Daoy (cell line): ENCODE results near the gene CACNG4. TPM values are rescaled to one million over a fixed set of nuclear protein-coding genes. Genes with fewer than 3 reads are reported as not detected.

ENCODE experiments used
- DNase-seq: peaks from one replicate; pipeline ENCODE4 v3.0.0-alpha.2; 2015; ENCODE audit warnings: low read depth
- total RNA-seq: library from RNA; depleted of rRNA; stranded (reverse); fragments of >200 nt; shearing (Covaris generic); gene quantifications from 2 replicates; pipeline ENCODE4 v1.2.3, GENCODE V29; 2014

Gene CACNG4
- total RNA-seq, 1 experiment from 2014 or later = 0.63 TPM

DNA sequence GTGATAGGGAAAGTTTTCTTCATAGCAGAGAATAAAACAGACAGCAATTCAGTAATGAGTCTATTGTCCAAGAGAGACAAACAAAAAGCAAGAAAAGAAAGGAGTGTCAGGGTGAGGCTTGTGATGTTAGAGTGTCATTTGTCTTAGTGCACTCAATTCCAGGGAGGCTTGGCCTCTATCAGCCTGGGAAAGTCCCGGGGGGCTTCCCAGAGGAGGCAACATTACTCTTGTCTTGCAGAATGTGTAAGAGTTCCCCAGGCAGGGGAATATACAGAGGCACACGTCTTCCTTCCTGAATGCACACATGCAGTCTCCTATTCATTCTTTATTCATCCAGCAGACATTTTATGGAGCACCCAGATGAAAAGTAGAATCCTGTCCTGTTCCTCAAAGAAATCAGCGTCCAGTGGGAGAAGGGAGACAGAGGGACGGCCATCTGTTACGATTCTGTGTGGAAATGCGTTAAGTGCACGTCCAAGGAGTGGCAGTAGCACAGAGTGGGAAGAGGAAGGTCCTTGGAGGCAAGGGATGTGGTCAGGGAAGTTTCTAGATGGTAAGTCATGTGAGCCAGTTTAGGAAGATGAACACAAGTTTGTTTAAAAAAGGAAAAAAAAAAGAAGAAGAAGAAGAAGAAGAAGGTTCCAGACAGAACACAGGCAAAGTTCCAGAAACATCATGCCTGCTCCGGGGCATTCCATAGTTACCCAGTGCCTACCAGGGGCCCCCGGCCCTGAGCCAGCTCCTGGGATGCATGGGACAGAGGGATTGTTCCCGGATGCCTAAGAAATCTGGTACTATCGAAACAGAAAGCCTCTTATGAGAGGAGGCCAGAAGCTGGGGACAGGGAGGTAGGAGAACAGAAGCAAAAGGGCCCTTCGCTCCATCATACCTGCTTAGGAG is 21.1 kb downstream of the CACNG4 start:
- no peak for DNase-seq

DNA sequence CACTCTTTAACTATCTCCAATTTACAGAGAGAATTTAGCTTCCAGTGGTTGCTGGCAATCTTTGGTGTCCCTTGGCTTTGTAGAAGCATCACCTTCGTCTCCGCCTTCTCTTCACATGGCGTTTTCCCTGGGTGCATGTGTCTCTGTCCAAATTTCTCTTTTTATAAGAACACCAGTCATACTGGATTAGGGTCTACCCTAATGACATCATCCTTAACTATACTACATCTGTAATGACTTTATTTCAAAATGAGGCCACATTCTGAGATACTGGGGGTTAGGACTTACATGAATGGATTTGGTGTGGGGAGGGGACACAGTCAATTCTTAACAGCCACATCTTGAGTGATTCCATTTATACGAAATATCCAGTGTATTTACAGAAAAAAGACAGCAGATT is 22.2 kb downstream of the CACNG4 start:
- no peak for DNase-seq

DNA sequence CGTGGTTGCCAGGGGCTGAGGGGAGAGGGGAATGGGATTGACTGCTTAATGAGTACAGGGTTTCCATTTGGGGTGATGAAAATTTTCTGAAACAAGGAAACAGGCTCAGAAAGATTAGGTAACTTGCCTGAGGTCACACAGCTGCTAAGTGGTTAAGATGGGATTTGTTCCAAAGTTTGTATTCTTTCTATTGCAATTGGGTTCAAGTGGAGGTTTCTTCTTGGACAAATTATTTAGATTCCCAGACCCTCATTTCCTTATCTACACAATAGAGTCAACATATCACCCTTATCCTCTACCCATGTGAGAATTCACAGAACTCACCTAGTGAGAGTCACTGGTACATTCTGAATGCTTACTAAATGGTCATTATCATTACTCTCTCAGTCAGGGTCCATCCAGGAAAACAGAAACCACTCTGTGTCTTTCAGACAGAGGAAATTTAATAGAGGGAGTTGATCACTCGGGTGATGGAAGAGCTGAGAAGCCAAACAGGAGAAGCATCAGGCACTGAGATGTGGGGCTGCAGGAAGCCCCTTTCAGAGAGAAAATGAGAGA is 22.6 kb downstream of the CACNG4 start:
- DNase-seq = no peak

DNA sequence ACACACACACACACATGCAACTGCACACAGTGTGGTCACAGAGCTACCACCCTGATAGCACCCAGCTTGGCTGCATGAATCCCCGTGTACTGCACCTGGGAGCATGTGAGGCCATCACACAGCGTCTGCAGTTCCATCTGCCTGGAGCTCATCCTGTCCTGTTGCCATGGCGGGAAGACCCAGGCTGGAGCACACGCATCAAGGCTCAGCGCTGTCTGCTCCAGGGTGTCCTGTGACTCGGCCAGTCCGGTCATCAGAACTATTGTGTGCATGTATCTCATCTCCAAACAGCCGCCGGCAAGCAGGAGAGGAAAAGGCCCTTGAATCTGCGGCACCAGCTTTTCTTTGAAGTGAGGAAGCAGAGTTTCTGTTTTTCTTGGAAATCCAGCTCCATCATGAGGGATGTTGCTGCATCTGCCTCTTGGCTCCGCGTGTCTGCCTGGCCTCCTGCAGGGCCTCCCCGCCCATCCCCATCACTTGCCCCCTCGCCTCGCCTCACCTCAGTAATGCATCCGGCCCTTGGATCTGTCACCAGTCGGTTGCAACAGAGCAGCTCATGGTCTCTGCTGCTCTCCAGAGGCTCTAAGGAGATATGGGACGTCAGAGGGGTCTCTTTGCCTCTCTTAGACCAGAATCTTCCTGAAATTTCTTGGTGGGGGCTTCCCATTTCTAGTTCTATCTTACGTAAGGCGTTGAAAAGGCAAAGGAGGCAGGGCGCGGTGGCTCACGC is 23.7 kb downstream of the CACNG4 start:
- no peak for DNase-seq

DNA sequence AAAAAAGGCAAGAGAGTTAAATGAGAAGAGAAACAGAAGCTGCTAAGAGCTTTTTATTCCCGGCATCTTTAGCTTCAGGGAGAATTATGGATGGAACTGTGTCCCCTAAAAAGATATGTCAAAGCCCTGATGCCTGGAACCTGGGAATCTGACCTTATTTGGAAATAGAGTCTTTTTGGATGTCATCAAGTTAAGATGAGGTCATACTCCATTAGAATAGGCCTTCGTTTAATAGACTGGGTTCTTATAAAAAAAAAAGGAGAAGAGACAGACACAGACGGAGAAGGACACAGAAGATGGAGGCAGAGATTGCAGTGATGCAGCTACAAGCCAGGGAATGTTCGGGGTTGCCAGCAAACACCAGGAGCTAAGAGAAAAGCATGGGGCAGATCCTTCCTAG is 24.6 kb downstream of the CACNG4 start:
- no peak for DNase-seq

DNA sequence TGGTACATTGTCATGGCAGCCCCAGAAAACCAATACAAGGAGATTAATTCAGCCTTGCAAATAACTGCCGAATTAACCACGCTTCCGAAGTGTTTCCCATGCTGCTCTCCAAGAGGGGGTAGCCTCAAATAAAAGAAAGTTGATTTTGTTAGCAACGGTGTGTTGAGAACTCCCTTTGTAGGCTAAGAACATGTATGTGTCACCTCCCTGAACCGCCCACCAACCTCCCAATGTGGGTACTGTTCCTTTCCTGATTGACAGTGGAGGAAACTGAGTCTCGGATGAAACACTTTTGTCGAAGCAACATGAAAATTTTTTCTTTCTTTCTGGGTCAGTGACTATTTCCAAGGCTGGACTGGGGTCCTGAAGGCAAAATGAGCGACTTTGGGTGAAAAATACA is 25.1 kb downstream of the CACNG4 start:
- DNase-seq = no peak

DNA sequence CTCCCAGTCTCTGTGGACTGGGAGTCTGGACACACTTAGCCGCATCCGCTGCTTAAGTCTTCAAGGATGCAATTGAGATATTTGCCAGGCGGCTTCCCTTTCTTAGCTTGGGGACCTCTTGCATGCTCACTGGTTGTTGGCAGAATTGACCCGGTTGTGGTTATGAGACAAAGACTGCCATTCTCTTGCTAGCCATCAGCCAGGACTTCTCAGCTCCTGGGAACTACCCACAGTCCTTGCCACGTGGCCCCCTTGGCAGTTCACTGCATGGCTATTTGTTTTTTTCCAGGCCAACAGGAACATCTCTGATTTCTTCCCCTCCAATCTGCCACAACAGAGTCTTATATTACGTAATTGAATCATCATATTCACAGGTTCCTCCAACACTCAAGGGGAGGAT is 25.5 kb downstream of the CACNG4 start:
- DNase-seq = no peak

DNA sequence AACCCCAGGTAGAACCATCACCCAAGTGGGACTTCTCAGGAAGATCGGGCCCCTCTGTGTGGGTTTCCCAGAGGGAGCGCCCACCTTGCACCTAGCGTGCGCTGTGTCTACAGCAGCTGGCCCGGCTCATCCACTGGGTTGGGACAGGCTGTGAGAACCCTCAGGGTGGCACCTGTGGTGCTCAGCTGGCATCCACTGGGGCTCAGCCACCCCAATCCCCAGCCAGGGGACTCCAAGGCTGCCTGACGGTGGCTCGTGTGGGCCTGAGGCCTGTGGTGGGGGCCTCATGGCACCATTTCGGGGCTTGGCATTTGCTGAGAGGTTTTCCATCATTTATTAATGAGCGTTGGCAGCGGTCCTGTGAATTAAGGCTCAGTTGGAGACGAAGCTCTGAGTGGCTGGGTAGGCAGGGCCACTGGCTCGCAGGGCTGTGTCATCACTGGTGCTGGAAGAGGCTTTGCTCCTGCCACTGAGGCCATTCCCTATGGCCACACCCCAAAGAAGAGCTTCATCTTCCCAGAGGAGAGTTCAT is 28.5 kb downstream of the CACNG4 start:
- DNase-seq = no peak

DNA sequence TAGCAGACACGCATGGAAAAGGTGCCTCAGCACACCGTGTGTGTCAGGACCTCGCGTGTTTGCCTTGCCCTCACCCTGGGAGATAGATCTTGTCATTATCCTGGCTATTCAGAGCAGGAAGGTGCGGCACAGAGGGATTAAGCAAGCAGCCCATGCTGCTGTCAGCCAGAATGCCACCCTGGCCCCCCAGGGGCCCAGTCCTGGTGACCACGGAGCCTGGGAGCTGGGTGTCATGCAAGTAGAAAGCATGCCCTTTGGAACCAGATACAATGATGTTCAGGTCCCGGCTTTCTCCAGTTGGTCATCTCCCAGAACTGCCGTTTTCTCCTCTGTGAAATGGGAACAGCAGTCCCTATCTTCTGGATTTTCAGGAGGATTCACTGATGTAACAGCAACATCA is 29.9 kb downstream of the CACNG4 start:
- DNase-seq = no peak

DNA sequence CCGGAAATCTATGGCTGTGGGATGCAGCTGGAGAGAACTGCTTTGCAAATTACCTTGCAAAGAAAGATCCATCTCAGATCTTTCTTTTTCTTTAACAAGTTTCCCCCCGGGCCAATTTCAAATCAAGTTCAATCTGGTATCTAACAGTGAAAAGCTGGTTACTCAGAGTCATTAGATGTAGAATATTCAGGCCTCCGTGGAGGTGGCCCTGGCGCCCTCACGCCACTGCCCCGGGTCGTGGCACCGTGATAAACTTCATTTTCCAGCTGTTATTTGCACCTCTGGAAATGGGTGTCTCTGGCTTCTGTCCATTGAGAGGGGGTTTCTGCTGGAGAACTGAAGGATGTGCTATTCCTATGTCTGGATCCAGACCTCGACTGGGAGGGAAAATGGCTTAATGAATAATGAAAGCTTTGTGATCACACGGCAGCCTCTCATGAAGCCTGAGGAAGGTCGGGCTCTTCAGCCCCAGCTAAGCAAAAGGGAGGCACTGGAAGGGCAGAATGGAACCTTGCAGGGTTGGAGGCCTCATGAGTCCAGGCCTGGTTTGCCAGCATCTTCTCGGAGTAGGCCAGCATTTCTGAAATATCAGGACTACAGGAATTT is 30.5 kb downstream of the CACNG4 start:
- no peak for DNase-seq

DNA sequence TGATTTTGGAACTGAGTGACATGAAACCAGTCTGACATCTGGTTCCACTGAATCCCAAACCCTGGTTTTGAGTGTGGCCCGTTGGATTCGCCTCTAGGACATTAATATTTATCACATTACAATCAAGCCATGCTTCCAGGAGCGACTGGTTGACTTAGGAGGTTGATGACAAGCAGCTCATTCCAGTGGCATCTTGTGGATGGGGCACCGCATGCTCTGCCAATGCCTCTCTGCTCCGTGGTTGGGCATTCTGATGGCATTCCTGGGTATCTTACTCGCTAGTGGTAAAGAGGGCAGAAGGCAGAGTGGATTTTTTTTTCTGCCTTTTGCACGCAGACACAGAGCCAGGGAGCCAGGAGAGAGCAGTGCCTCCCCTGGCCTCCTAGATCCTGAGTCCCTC is 31.4 kb downstream of the CACNG4 start:
- DNase-seq = no peak

DNA sequence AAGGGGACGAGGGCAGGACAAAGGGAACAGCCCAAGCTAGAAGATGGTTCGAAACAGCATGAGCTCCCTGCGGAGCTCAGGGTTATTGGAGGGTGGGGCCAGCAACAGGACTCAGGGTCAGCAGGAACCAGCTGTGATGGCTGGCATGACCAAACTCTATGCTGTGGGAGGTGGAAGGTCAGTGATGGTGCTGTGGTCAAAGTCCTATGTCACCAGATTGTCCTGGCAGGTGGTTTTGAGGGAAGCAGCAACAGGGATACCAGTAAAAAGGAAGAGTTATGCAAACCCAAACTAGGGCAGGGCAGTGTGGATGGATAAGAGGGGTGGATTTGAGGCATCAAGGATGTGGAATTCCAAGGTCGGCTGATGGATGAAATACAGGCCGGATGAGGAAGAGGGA is 32.4 kb downstream of the CACNG4 start:
- no peak for DNase-seq

DNA sequence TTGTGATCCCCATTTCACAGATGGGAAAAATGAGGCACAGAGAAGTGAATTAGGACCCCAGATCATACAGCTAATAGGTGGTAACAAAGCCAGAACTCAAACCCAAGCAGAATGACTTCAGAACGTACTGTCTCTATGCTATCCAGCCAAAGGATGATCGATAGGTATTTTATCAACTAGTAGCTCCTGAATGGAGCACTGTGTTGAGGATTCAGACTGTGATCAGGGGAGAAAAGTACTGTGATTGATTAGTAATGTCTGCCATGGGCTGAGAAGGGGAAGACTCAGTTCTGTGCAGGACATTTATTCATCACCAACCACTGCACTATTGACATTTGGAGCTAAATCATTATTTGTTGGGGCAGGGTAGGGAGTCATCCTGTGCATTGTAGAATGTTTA is 38.7 kb downstream of the CACNG4 start:
- DNase-seq = no peak

DNA sequence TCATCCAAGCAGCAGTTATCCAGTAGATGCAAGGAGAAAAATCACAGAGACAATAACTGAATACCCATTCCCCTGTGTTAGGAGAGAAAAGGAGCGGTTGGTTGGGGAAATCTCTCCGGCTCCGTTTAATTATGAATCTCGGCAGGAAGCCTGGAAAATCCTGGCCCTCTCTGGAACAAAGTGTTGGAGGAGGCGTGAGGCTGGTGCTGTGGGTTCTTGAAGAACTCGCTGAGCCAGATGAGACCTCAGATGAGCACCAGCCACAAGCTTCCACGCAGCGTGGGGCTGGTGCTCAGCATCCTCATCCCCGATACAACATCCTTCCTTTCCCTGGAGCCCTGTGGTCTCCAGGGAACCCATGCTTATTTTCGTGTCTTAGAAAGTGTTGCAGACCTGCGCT is 39.7 kb downstream of the CACNG4 start:
- DNase-seq = no peak

DNA sequence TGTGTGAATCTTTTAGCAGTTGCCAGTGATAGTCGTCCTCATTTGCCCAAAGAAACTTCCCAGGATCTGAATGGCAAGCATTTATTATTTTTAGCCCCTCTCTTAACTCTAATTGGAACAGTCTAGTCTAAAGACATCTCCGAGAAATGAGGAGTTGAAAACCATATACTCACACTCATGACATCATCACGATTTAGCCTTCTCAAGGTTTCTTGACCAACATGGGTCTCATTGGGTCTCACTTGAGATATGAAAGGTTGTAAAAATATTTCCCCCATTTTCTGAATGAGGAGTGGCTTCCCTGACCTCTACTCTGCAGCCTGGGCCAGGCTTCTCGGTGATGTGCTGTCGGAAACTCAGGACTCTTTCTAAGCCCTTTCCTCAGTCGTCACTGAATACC is 42.8 kb downstream of the CACNG4 start:
- DNase-seq = no peak

DNA sequence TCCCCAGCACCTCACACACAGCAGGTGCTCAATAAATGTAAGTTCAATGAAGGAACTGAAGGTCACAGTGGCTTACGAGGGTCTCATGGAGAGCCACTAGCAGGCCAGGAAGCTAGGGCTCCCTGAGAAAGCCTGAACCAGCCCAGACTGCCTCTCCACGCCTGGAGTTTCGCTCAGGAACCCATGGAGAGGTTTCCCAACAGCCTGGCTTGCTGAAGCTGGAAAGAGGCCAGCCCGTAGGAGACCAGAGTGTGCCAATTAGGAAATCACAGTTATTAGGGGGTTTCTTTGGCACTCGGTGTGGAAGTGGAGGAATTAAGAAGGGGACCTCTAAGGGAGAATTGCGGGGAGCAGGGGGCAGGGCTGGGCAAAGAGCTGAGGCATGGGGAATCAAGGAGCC is 43.6 kb downstream of the CACNG4 start:
- no peak for DNase-seq

DNA sequence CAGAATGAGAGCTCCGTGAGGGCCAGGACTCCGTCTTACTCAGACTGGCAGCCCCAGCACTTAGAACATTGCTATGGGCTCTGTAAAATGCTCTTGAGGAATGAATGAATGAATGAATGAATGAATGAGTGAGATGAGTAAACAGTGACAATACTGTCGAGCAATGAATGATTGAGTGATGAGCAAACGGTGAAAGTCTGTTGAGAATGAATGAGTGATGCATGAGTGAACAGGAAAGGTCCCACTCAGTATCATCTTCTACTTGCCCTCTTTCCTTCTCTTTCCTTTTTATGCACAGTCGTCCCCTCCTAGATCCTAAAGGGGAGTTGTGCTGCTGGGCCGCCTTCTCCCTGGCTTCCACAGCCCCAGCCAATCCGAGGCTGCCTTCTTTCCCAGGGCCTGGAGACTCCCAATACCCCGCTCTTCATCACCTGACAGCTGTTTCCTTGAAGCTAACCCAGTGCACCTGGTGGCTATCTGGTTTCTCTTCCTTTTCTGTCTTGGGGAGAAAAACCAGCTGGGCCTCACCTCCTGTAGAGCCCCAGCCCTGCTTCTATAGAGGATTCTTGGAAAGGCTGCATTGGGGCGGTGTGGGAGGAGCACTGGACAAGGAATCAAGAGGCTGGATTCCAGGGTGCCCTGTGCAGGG is 47.1 kb downstream of the CACNG4 start:
- DNase-seq = no peak

DNA sequence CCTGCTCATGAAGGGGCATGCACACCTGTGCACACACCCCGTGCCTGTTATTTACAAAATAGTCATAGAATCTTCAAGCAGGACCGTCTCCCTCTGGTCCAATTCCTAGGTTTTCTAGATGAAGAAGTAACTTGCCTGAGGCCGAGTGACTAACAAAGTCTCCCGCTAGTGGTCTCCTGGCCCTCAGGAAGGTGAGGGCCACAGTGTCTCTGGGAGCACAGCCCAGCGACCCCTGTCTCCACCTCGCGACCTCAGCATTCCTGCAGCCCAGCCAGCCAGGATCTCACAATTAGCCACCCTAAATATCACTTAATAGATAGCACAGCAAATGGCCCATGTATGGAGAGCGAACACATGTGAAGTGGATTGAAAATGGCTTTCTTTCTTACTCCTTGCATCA is 49.4 kb downstream of the CACNG4 start:
- no peak for DNase-seq

DNA sequence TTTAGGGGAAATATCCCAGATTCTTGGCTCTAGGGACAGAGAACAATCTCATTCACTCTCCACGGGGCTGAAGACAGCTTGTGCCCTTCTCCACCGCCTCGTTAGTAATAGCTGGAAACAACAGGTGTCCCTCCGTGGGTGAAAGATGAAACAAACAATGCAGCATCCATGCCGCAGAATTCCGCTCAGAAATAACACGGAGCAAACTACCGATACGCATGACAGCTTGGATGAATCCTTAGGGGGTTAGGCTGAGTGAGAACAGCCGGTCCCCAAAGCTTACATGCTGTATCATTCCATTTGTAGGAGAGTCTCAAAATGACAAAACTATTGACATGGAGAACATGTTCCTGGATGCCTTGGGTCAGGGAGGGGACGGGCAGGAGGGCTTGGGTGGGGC is 50.5 kb downstream of the CACNG4 start:
- no peak for DNase-seq

DNA sequence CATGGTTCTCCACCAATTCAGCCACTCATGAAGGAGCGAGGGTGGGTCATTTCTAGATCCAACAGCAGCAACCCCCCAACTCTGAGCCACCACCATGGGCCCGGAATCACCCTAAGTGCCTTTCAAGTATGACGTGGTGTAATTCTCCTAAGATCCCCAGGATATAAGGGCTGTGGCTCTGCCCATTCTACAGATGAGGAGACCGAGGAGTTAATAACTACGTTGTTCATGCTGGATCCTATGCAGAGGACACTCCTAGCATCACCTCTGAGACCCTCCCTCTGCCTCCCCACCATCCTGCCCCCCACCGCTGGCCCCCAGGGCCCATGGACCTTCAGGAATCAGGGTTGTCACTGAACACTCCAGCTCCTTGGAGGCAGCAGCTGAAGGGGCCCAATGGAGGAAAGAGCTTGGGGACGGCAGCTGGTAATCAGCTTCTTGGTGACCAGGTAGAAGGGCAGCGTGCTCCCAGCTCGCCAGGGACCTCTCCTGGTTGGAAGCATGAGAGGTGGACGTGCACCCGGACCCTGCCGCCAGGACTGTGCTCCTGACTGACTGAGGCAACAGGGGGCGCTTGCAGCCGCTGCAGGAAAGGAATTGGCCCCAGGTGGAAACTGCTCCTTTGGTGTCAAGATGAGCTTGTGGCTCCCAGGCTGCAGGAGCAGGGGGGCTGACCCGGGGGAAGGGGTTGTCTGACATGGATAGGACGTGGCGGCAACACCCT is 51.7 kb downstream of the CACNG4 start:
- no peak for DNase-seq

DNA sequence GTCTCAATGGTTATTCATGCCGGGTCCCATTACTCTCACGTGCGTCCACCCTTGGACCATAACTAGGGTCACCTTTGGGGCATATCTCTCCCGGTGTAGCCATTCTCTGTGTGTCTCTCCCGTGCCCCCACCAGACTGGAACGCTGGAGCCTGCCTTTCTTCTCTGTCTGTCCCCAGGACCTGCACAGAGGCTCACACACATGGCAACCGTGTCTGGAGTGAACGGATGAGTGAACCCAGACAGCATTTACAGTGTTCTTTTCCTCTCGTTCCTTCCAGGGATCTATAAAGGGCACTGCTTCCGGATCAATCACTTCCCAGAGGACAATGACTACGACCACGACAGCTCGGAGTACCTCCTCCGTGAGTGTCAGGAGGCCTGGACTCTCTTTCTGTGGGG is 53.4 kb downstream of the CACNG4 start:
- no peak for DNase-seq
